ENCODE results near the gene INHA.
A peak's percentile ranks its signal among the peaks of the same experiment; 100 is the strongest.

INHA gene

GRCh38 chr2:219574484-219575311 lies 2.6 kb downstream of the INHA start:
- DNase-seq (ENCODE audit: low read depth in 2 of 2) = no peak

- DNase-seq (ENCODE audit: low read depth in 2 of 2) = no peak
These were observed 3.7 kb downstream of the INHA start for GRCh38 chr2:219575566-219576504.

- no peak for DNase-seq (ENCODE audit: low read depth in 2 of 2)
These were observed 4.6 kb downstream of the INHA start for GRCh38 chr2:219576505-219577388.

- no peak for DNase-seq (ENCODE audit: low read depth in 2 of 2)
These were observed 6.9 kb downstream of the INHA start for GRCh38 chr2:219578811-219579613.

GRCh38 chr2:219581346-219581745 lies 9.2 kb downstream of the INHA start:
- no peak for DNase-seq (ENCODE audit: low read depth in 2 of 2)

GRCh38 chr2:219591091-219591490 lies 19.0 kb downstream of the INHA start:
- no peak for DNase-seq (ENCODE audit: low read depth in 2 of 2)

GRCh38 chr2:219592736-219593135 lies 20.6 kb downstream of the INHA start:
- DNase-seq (ENCODE audit: low read depth in 2 of 2) = no peak

GRCh38 chr2:219593154-219593553 lies 21.0 kb downstream of the INHA start:
- DNase-seq (ENCODE audit: low read depth in 2 of 2) = no peak

- DNase-seq (ENCODE audit: low read depth in 2 of 2) = no peak
These were observed 23.1 kb downstream of the INHA start for GRCh38 chr2:219595256-219595655.

GRCh38 chr2:219596954-219597551 lies 24.9 kb downstream of the INHA start:
- DNase-seq (ENCODE audit: low read depth in 2 of 2) = no peak

GRCh38 chr2:219597552-219598307 lies 25.6 kb downstream of the INHA start, which contains the start of gene STK11IP:
Gene STK11IP (plus strand): TSS chr2:219597857. CDS start chr2:219598120, 263 bp downstream.
- DNase-seq (ENCODE audit: low read depth in 2 of 2) = peak; percentile 66 to 85

- no peak for DNase-seq (ENCODE audit: low read depth in 2 of 2)
These were observed 26.4 kb downstream of the INHA start for GRCh38 chr2:219598308-219599078.

- no peak for DNase-seq (ENCODE audit: low read depth in 2 of 2)
These were observed 31.7 kb downstream of the INHA start for GRCh38 chr2:219603771-219604170.

- DNase-seq (ENCODE audit: low read depth in 2 of 2) = no peak
These were observed 33.5 kb downstream of the INHA start for GRCh38 chr2:219605607-219605954.

GRCh38 chr2:219607931-219608330 lies 35.8 kb downstream of the INHA start:
- DNase-seq (ENCODE audit: low read depth in 2 of 2) = no peak

- no peak for DNase-seq (ENCODE audit: low read depth in 2 of 2)
These were observed 36.4 kb downstream of the INHA start for GRCh38 chr2:219608399-219608964.

- DNase-seq (ENCODE audit: low read depth in 2 of 2) = no peak
These were observed 37.1 kb downstream of the INHA start for GRCh38 chr2:219609149-219609750.

GRCh38 chr2:219611306-219611705 lies 39.2 kb downstream of the INHA start:
- DNase-seq (ENCODE audit: low read depth in 2 of 2) = no peak
